T follicular helper cell (primary cell): ENCODE results near the gene SYDE2.

ENCODE experiments used
- DNase-seq: peaks from one replicate; pipeline ENCODE4 v3.0.0-alpha.2; 2020; ENCODE audit warnings: low read depth

Gene SYDE2

DNA sequence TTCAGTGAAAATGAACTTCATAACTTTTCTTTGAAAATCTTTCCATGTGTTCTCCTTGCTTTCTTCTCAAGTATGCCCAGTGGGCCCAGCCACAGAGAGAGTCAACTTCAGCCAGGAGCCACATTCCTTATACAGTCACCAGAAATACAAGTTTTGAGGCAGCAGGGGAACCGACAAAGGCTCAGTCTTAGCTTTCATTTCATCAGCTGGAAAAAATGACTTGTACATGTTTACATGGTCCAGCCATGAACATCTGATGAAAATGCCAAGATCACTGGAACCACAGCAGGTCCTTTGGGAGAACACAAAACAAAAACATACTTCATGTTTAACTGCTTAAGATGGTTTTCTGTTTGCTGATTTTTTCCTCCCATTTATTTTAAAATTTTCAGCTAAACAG, 72.5 kb downstream of the SYDE2 start:
- no peak for DNase-seq

DNA sequence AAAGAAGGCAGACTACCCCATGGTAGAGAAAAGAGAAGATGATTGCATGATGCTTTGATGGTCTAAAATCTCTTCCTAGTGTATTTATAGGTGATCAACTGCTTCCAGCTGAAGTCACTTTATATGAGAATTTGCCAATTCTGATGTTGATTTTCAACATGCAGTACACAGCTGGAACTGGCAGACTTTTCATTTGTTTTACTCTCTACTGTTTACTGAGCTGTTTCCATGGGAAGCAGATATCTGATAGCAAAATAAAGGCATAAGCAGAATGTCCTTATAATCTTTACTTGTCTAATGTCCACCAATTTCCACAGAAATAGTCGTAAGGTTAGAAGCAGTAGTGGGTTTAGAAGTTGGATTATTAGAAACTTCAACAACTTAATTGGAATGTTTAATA, 74.9 kb downstream of the SYDE2 start:
- DNase-seq, result no peak

DNA sequence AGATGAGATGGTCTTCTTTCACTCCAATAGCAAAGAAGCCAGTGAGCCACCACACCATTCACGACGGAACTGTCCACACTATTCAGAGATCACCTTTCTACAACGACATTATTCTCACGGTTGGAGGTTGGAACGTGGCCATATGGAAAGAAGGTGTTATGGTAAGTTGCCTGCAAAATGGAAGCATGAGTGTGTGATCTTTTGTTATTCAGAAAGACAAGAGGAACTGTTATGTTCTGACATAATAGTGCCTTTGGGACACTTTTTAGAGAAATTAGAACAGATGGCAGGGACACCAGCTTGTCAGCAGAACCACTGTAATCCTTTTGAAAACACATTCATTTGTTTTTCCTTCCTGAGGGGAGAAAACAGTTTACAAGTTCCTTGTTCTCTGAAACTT, 76.7 kb downstream of the SYDE2 start:
- DNase-seq, result no peak

DNA sequence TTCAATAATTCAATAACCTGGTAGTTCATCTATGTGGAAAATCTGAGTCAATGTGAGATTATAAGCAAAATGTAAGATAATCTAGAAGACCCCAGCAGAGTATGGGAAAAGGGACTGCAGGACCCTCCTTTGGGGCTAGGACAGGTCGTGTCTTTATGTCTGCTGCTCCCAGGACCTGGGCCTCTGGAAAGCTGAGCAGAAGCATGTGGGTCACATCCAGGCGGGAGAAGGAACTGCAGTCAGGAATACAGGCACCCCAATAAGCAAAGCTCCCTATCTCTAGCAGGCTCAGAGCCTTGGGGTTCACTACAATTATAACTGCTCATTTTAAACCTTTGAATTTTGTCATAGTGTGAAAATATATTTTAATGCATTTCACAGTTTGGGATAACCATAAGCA, 78.6 kb downstream of the SYDE2 start:
- no peak for DNase-seq

DNA sequence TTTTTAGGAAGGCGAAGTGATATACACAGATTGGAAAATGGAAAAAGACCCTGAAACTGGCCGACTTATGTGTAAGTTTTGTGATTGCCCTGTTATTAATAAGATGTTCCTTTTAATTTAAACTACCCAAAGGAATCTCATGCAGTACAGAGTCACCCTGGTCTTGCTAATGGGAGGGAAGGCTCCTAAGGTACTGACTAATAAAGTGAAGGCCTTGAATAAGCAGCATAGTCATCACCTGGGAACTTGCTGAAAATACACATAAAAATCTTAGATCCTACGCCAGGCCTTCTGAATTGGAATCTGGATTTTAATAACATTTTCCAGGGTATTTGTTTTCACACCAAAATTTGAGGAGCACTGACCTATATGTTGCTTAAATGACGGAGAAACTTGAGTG, 79.1 kb downstream of the SYDE2 start:
- DNase-seq, result no peak

DNA sequence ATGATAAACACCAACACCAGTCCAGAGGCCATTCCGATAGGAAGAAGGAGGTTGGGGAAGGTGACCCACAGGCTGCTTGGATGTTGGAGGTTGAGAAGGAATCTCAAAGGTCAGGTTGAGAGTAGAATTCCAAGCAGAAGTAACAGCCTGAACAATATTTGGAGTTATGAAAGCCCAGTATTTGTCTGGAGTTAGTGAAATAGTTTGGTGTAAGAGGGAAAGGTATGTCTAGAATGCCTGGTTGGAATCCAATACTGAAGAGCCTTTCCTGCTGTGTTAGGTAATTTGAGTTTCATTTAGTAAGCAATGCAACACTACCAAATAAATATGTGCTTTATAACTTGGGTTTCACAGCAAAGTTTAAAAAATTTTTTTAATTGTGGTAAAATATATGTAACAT, 82.1 kb downstream of the SYDE2 start:
- no peak for DNase-seq

DNA sequence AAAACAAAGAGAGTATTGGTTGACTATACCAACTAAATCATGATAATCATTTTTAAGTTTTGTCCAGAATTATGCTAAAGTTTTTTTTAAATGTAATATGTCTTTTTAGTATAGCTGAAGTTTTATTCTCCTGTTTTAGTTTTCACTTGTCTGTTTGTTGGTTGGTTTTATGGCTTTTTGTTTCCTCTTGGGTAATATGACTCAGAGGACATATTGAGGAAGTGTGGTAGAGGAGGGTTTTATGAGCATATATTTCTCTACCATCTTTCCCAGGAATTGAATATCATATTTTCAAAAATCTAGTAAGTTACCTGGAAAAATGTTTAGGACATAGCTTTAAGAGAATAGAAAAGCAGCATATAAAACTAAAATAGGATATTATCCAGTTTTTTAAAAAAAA, 84.0 kb downstream of the SYDE2 start:
- DNase-seq, result no peak

DNA sequence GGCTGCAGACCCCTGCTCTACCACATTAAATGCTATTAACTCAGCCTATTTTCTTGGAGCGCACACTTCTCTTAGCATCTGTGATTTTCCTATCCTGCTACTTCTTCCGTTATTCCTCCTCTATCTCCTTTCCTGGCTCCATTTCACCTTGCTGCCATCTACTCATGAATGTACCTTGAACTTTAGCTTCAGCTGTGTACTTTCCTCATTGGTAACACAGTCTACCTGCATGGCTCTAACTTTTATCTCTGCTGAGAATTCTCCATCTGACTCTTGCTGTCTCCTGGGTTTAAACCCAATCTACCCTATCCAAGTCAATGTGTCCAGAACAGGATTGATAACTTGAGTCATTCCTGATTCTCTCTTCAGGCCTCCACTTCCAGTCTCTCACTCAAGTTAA, 84.9 kb downstream of the SYDE2 start:
- DNase-seq, result no peak

DNA sequence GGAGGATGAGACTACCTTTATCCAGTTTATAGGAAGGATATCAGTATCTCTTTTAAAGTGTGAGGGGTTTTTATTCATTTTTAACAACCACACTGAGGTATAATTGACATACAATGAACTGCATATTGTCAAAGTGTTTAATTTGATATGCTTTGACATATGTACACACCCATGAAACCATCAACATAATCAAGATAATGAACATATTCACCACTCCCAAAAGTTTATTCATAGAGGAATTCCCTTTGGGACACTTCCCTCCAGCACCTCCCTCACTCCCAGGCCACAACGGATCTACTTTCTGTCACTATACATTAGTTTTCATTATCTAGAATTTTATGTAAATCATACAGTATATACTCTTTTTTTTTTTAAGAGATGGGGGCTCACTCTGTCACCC, 89.1 kb downstream of the SYDE2 start:
- DNase-seq, result no peak

DNA sequence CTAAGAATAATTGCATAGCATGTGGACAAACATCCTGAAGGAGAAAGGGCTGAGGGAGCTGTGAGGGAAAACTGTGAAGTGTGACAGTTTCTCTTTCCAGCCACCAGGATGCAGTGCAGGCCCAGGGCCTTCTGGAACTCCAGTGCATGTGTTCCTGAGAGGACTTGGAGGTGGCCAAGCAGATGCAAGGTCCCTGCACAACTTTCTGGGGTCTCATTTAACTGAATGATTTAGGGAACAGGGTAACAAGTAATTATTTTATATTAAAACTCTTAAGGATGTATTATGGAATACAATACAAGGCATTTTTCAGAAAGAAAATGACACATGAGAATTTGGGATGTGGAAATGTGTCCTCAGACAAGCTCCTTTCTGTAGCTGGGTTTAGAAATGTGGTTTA, 91.3 kb downstream of the SYDE2 start:
- peak; percentile 20 for DNase-seq
